Stimulated activated CD8-positive, alpha-beta memory T cell treated with anti-CD3 and anti-CD28 coated beads, Interleukin-12 subunit alpha, Interleukin-12 subunit beta, amount 100 ng/mL, for 4 hours (primary cell): ENCODE results near the gene ZNF398.
"Not testable (repeated sequence)": the region's sequence is repeated elsewhere in the genome, so short reads cannot be mapped to it uniquely, and the experiment has no call there.

Experiments
- DNase-seq: peaks from one replicate; pipeline ENCODE4 v3.0.0-alpha.2; 2020; ENCODE audit warnings: low read depth

ZNF398 gene

GRCh38 chr7:149225656-149226055, 78.4 kb downstream of the ZNF398 start:
- DNase-seq = no peak

GRCh38 chr7:149226366-149226765, 79.1 kb downstream of the ZNF398 start:
- DNase-seq = not testable (repeated sequence)

- DNase-seq = no peak
Observed at GRCh38 chr7:149226840-149227494, 79.7 kb downstream of the ZNF398 start.

- no peak for DNase-seq
Observed at GRCh38 chr7:149228831-149229471, 81.7 kb downstream of the ZNF398 start.

GRCh38 chr7:149229526-149229925, 82.3 kb downstream of the ZNF398 start:
- no peak for DNase-seq

GRCh38 chr7:149232362-149232761, 85.1 kb downstream of the ZNF398 start:
- DNase-seq = no peak
